KOPT-K1 (cell line): ENCODE results near the gene DYSF.

Source experiments
- H3K27ac ChIP-seq: fragments of 200-600 bp; sonication (generic); 2 replicates; pipeline ENCODE4 v1.5.1; 2016; ENCODE audit warnings: antibody characterized with exemption, mild to moderate bottlenecking, low read depth, low read length; ENCODE audit not compliant: poor library complexity, severe bottlenecking
- H3K36me3 ChIP-seq: fragments of 200-600 bp; sonication (generic); 2 replicates; pipeline ENCODE4 v1.5.1; 2017; ENCODE audit warnings: antibody characterized with exemption, mild to moderate bottlenecking, low read length, moderate library complexity; ENCODE audit not compliant: insufficient read depth
- H3K9me3 ChIP-seq: fragments of 200-600 bp; sonication (generic); 2 replicates; pipeline ENCODE4 v1.5.1; 2017; ENCODE audit warnings: antibody characterized with exemption, low read length, mild to moderate bottlenecking; ENCODE audit not compliant: insufficient read depth, poor library complexity, severe bottlenecking

Gene DYSF

DNA sequence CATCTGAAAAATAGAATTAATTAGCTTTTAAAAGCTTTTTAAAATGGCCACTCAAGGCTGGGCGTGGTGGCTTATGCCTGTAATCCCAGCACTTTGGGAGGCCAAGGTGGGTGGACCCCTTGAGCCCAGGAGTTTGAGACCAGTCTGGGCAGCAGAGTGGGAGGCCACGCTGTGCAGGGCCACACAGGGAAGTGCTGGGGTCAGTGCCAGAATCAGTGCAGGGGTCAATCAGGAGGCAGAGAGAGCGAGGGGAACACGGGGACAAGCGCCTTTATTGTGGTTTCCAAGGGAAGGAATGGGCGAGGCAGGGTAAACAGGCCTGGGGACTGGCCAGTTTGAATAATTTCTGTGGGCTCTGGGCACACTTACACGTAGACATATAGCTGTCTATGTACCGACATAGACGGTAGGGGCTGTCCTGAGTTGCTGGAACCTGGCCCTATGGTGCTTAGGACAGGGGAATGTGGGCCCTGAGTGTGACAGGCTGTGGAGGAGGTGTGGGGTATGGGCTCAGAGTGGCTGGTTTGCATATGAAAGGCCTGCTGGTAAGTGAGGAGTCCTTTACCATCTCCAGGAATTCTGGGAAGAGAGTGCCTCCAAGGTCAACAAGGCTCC, 42.9 kb downstream of the DYSF start:
- no peaks in the 10 kb centered on the region for H3K9me3 ChIP-seq

DNA sequence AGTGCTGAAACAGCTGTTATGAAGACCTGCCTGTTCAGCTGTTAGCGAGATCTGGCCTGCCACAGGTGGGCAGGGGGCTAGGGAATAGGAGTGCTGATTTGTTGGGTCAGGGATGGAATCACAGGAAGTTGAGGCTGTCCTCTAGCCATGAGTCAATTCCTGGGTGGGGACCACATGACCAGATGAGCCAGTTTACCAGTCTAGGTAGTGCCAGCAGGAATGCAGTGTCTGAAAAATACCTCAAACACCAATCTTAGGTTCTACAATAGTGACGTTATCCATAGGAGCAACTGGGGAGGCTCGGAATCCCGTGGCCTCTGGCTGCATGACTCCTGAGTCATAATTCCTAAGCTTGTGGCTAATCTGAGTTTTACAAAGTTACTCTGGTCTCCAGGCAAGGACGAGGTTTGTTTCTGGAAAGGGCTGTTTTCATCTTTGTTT, 44.9 kb downstream of the DYSF start:
- no peak overlapping the region for H3K27ac ChIP-seq

More for the DNA sequence above, 42.9 kb downstream of the DYSF start:
- Histone ChIP-seq H3K27ac (no peak overlapping the region), H3K36me3 (no peaks in the 10 kb centered on the region)

DNA sequence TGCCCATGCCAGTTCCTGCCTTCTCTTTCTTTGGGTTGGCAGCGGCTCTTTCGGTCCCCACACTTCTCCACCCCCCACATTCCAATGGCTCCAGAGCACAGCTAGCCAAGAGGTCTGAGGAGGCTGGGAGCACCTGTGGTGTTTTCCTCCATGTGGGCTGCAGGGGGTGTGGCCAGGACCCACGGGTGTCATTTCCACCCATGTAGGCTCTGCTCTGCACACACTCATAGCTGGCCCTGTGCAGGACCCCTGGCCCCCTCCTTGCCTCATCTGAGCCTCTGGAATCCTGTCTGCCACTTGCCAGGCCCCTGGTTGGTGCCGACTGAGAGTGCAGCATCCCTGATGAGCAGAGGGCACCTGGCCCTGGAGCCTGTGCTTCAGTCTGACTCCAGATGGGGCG, 46.3 kb downstream of the DYSF start:
- no peak overlapping the region for H3K27ac ChIP-seq
- no peaks in the 10 kb centered on the region for H3K36me3 ChIP-seq
- no peaks in the 10 kb centered on the region for H3K9me3 ChIP-seq

More for the DNA sequence above, 44.9 kb downstream of the DYSF start:
- no peaks in the 10 kb centered on the region for H3K9me3 ChIP-seq
- H3K36me3 ChIP-seq = no peaks in the 10 kb centered on the region

DNA sequence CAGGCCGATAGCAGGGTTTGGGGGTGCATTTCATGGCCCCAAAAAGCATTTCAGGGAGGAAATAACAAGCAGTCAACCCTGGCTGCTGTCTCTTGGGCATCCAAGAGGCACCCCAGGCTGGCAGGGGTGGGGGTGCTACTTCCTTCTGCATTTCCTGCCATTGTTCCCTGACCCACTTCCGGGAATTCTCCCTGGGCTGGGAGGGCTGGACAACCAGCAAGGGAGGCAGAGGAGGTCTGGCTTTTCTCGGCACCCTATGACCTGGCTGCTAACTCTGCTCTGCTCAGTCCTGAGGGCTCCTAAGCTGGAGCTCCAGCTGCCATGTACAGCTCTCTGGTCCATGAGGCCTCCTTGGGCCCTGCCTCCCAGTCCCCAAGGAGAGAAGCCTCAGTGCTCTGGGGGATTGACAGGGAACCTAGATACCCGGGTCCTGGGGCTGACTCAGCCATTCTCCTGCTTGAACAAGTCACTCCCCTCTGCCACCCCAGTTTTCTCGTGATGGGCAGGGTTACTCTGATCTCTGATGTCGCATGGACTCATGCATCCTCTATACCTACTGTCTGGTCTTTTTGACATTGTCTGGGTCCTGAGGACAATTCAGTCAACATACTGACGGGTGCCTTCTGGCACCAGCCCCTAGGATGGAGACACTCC, 47.2 kb downstream of the DYSF start:
- Histone ChIP-seq H3K36me3 (no peaks in the 10 kb centered on the region), H3K27ac (no peak overlapping the region), H3K9me3 (no peaks in the 10 kb centered on the region)

DNA sequence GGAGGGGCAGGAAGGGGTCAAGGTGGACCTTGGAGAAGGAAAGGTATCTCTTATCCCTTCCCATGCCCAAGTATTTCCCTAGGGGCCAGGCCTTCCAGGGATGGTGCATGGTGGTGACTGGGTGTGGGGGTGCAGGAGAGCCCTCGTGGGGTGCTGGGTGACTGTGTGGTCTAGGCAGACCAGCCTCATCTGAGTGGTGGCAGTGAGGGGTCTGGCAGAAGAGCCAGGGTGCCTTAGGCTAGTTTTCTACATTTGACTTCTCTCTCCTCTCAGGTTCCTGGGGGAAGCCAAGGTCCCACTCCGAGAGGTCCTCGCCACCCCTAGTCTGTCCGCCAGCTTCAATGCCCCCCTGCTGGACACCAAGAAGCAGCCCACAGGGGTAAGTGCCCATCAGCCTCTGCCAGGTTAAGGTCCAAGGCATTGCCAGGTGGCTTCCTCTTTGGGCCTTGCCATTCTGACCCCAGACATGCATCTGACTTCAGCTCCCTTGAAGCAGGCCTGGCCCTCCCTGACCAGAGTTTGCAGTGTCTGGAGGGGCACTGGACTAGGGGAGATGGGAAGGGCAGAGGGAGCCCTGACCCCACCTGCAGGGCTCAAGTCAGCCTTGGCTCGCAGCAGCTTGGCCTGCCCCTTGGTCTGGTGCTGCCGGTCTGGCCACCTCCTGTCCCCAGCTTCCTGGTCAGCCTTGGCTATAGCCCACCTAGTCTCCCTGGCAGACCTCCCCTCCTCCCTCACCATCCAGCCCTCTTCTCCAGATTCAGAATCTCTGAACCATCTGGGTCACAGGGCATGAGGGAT, 49.8 kb downstream of the DYSF start:
- no peaks in the 10 kb centered on the region for H3K9me3 ChIP-seq
- no peak overlapping the region for H3K27ac ChIP-seq
- H3K36me3 ChIP-seq = no peaks in the 10 kb centered on the region

DNA sequence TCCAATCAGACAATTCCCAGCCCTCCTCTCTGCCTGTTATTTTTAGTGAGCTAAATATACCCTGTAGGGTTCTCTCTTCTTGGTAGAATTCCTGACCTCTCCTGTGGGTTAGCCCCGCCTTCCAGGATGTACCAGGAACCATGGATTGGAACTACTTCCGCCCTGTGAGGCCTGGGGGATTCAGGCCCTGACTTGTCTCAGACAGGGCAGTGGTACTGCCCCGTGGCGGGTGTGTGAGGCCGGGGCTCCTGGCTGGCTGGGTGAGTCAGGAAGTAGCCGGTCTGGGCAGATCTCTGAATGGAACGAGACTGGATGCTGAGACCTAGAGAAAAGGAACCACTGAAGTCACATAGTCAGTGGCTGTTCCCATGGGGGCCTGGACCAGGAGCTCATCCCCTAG, 50.5 kb downstream of the DYSF start:
- no peaks in the 10 kb centered on the region for H3K36me3 ChIP-seq
- no peak overlapping the region for H3K27ac ChIP-seq
- no peaks in the 10 kb centered on the region for H3K9me3 ChIP-seq

DNA sequence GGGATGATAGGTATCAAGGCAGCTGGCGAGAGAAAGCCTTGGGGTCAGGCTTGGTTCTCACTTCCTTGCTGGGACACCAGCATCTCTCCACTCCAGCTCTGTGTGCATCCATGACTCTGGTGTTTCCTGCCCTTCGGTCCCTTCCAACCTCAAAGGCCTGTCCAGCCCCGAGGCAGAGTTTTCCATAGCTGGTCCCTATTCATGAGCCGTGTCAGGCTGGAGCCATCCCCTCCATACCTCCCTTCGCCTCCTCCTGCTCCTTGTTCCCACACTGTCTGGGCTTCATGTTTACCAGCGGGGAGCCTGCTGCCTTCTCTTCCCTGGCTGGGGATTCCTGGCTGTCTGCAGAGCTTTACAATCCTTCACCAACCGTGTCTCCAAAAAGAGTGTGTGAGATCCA, 51.2 kb downstream of the DYSF start:
- no peak overlapping the region for H3K27ac ChIP-seq
- no peaks in the 10 kb centered on the region for H3K36me3 ChIP-seq
- H3K9me3 ChIP-seq = no peaks in the 10 kb centered on the region

DNA sequence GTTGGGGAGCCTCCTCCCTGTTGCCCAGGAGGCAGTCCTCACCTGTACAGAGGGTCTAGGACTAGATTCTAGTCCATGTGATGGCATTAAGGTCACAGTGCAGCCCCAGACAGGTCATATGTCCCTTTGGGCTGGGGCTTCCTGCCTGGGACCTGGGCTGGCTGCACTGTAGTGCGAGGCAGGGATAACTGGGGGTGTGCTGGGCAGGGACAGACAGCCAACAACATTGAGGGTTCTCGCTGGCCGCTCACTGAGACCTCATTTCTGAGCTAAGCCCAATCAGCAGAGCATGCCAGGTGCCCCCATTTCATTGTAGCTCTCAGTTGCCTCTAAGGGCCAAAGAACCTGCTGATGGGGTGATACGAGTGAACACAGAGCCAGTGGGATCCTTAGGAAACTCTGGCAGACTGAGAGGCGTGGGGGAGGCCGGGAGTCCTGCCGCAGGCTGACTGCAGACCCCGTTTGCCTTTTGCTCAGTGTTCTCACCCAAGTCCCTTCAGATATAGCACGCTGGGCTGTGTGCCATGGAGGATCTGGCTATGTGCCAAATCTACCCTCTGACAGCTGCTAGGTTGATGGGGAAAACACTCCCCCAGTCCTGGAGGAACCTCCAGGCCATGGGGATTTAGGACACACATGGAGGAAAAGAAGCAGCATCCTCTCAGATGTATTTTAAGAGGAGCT, 51.9 kb downstream of the DYSF start:
- Histone ChIP-seq H3K27ac (no peak overlapping the region), H3K36me3 (no peaks in the 10 kb centered on the region), H3K9me3 (no peaks in the 10 kb centered on the region)

DNA sequence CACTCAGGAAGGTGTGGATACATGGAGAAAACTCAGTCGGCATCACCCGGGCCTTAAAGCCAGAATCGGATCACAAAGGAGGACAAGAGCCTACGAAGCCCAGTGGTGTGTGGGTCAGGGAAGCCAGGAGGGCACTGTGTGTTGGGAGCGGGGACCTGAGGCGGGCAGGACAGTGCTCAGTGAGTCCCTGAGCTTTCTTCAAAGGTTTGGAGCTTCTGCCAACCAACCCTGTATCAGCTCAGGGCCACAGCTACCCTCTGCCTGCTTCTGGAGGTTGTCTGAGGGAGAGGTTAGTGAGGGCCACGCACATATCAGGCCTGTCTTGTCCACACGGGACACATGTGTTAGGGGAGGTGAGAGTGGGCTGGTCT, 52.4 kb downstream of the DYSF start:
- Histone ChIP-seq H3K36me3 (no peaks in the 10 kb centered on the region), H3K27ac (no peak overlapping the region), H3K9me3 (no peaks in the 10 kb centered on the region)

DNA sequence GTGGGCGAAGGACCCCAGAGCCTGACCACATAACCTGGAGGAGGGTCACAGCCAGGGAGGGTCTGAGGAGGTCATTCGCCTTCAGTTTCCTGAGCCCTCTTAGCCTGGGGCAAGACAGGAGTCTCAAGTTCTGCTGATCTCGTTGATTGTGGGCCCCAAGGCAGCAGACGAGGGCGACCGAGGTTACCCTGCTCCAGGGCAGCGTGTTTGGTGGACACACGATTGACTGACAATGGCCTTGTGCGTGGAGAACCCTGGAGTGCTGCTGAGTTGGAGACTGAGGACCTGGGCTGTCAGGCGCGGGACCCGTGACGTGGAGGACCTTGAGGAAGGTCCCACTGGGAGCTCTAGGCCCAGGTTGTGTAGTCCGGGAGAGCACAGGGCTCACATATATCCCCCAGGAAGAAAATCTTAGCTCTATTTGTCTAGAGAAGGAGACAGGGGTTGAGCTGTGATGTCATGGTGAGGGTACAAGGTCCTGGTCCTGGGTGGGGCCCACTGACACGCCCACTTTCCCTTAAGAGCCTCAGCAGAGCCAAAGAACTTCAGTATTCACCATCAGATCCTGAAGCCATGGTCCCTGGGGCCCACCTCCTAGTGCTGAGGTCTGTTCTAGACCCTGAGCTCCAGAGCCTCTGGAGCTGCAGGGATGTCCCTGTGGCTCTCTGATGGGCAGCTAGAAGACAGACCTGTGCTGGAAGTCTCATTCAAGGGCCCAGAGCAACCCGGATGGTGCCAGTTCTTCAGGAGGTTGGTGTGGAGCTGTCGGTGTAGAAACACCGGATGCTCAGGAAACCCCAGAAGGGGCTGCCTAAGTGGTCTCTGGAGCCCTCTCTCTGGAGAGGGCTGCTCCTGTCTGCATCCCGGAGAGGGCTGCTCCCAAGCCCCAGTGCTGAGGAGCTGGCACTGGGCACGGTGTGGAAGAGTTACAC, 53.1 kb downstream of the DYSF start:
- no peaks in the 10 kb centered on the region for H3K36me3 ChIP-seq
- no peaks in the 10 kb centered on the region for H3K9me3 ChIP-seq
- H3K27ac ChIP-seq = no peak overlapping the region

DNA sequence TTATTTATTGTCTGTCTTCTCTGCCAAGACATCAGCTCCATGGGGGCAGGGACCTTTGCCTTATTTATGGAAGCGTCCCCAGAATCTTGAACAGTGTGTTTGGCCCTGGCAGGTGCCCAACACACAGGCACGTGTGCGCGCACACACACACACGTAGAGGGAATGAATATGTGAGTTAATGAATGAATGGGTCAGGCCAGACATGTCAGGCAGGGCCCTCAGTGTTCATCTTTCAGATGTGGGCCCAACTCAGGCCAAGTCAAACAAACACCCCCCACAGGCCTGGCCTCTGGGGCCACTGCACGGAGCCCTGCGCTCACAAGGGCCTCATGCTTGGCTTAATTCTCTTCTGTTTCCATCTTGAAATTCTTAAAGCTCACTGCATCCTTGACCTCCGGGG, 54.1 kb downstream of the DYSF start:
- no peak overlapping the region for H3K27ac ChIP-seq
- no peaks in the 10 kb centered on the region for H3K36me3 ChIP-seq

DNA sequence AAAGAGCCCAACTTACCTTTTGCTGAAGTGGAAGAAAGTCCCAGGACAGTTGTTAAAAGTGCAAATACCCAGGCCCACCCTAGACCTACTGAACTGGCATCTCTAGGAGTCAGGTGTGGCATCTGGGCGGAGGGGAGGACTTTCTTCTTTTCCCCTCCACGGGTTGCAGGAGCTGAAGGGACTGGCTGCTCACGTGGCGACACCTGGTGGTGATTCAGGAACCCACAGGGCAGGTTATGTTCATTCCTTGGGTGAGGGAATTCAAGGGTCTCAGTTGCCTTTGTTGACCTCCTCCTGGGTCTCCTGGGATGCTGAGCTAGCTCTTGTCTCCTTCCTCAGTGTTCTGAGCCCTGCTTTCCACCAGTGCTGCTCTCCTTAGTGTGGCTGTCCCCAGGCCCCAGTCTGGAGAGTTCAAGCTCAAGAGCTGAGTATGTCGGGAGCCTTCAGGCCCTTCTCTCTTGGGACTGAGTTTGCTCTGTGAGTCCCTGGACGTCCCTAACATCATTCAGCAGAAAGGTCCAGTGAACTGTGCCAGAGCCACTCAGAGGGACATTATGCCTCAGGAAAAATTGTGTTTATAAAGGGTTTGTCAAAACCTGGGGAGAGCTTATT, 56.9 kb downstream of the DYSF start:
- H3K9me3 ChIP-seq = no peaks in the 10 kb centered on the region
- H3K36me3 ChIP-seq = no peaks in the 10 kb centered on the region
- H3K27ac ChIP-seq = no peak overlapping the region

More for the DNA sequence above, 54.1 kb downstream of the DYSF start:
- no peaks in the 10 kb centered on the region for H3K9me3 ChIP-seq

DNA sequence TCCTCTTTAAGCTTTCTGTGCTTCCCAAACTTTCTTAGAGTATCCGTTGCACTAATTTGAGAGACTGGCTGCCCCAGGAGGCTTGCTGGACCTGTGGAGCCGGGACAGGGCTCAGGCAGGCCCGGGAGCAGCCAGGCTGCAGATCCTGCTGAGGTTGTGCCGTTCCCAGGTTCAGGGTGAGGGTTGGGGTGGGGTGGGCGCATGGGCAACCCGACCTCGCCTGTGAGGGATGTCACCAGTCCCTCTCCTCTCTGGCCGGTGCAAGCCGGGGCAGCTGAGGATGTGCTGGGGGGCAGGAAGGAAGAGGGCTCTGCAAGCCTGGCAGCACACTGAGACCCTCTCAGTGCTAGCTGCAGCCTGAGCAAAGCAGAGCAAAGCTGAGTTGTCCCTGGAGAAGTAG, 57.6 kb downstream of the DYSF start:
- H3K36me3 ChIP-seq = no peaks in the 10 kb centered on the region
- no peaks in the 10 kb centered on the region for H3K9me3 ChIP-seq
- no peak overlapping the region for H3K27ac ChIP-seq

DNA sequence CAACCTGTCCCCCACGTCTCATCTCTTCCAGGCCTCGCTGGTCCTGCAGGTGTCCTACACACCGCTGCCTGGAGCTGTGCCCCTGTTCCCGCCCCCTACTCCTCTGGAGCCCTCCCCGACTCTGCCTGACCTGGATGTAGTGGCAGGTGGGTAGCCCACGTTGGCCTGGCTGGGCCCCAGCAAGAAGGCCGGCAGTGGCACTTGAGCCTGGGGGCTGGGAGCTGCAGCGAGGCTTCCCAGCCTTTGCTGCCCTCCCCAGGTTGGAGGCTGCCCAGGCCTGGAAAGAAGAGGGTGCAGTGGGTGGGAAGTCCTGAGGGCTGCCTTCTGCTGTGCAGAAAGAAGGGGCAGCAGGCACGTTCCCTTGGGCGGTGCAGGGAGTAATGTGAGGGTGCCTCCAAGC, 58.4 kb downstream of the DYSF start:
- no peak overlapping the region for H3K27ac ChIP-seq
- H3K9me3 ChIP-seq = no peaks in the 10 kb centered on the region
- no peaks in the 10 kb centered on the region for H3K36me3 ChIP-seq
